ENCODE measurements around the gene RFX4. TPM values are rescaled to one million over a fixed set of nuclear protein-coding genes. Genes with fewer than 3 reads are reported as not detected.
A peak's percentile ranks its signal among the peaks of the same experiment; 100 is the strongest.

The RFX4 gene
- polyA plus RNA-seq, 1 donor (not counting 4 experiments of a cell fraction or from before 2014, with no cell fraction given) = not detected

DNA sequence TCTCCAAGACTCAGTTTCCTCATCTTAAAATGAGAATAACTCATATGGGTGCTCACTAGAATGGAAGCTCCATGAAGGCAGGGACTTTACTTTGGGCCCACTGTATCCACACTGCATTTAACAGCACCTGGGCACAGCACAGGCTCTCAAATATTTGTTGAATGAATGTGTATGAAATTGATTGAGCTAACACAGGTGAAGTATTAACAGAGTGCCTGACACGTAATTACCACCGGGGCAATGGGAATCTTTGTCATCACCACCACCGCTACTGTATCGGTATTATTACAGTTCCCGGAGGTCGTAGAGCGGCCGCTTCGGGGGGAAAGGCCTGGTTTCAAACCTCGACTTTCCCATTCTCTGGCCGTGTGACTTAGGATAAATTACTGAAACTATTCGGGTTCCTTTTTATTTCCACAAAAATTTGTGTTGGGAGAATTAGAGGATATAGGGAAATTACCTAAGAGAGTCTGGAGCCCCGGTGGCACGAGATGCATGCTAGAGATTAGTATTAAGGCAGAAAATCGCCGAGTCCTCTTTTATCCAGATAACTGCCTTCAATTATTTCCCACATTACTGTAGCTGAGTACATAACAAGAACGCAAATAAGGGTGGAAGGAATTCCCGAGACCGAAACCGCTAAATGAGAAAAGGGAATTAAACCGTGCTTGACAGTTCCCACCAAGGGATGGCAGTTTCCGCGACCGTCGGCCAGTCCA lies 190.6 kb downstream of the RFX4 start:
- DNase-seq (ENCODE audit: low read depth, low spot score) (no peak), FAIRE-seq (no peak)
- Histone ChIP-seq H3K4me3 (ENCODE audit: control insufficient read depth in 2 of 3, extremely low read depth in 1 of 3, insufficient read depth in 2 of 3, low read depth in 1 of 3, low read length in 3 of 3) (peak overlapping the region; percentile 78 to 97 (median 96)), H3K9me1 (ENCODE audit: control insufficient read depth, extremely low read depth, insufficient read depth, low read length) (no peaks in the 10 kb centered on the region), H3K4me2 (ENCODE audit: control insufficient read depth, extremely low read depth, insufficient read depth, low read depth, low read length) (peak overlapping the region; percentile 97), H3K9me3 (ENCODE audit: control insufficient read depth, low read depth, low read length) (no peaks in the 10 kb centered on the region), H4K20me1 (ENCODE audit: control insufficient read depth, extremely low read depth, insufficient read depth, low read length) (no peaks in the 10 kb centered on the region), H2AFZ (ENCODE audit: control insufficient read depth, low read length) (peak overlapping the region; percentile 99), H3K27me3 (ENCODE audit: control insufficient read depth, extremely low read depth, insufficient read depth, low read length) (no peaks in the 10 kb centered on the region), H3K27ac (ENCODE audit: control insufficient read depth, insufficient read depth, low read length) (peak overlapping the region; percentile 97), H3K4me1 (ENCODE audit: control insufficient read depth, extremely low read depth, insufficient read depth, low read length) (peaks cover 7% of the 10 kb centered on the region), H3K9ac (ENCODE audit: control insufficient read depth, extremely low read depth, insufficient read depth, low read length) (peak overlapping the region; percentile 94), H3K79me2 (ENCODE audit: control insufficient read depth, insufficient read depth, low read length) (peaks cover 36% of the 10 kb centered on the region), H3K36me3 (ENCODE audit: control insufficient read depth in 2 of 2, extremely low read depth in 1 of 2, insufficient read depth in 2 of 2, low read length in 2 of 2) (peaks cover 0 to 1% of the 10 kb centered on the region in 2 experiments)
- dilution Hi-C loops (cut with MboI; ENCODE audit: extremely low pct_ligation_motif_present, low sequenced_read_pairs) = no loop called here
- TF ChIP-seq EZH2 (IDR thresholded peaks at IDR 0.05; ENCODE audit: low read length) = no peak
- TF ChIP-seq, protein P1, sequence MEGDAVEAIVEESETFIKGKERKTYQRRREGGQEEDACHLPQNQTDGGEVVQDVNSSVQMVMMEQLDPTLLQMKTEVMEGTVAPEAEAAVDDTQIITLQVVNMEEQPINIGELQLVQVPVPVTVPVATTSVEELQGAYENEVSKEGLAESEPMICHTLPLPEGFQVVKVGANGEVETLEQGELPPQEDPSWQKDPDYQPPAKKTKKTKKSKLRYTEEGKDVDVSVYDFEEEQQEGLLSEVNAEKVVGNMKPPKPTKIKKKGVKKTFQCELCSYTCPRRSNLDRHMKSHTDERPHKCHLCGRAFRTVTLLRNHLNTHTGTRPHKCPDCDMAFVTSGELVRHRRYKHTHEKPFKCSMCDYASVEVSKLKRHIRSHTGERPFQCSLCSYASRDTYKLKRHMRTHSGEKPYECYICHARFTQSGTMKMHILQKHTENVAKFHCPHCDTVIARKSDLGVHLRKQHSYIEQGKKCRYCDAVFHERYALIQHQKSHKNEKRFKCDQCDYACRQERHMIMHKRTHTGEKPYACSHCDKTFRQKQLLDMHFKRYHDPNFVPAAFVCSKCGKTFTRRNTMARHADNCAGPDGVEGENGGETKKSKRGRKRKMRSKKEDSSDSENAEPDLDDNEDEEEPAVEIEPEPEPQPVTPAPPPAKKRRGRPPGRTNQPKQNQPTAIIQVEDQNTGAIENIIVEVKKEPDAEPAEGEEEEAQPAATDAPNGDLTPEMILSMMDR (optimal IDR thresholded peaks at IDR 0.05 in 1 of 3, IDR thresholded peaks at IDR 0.05 in 1 of 3, conservative IDR thresholded peaks at IDR 0.05 in 1 of 3; ENCODE audit: extremely low read depth in 1 of 3, insufficient read depth in 2 of 3, low read length in 3 of 3) = no peak

DNA sequence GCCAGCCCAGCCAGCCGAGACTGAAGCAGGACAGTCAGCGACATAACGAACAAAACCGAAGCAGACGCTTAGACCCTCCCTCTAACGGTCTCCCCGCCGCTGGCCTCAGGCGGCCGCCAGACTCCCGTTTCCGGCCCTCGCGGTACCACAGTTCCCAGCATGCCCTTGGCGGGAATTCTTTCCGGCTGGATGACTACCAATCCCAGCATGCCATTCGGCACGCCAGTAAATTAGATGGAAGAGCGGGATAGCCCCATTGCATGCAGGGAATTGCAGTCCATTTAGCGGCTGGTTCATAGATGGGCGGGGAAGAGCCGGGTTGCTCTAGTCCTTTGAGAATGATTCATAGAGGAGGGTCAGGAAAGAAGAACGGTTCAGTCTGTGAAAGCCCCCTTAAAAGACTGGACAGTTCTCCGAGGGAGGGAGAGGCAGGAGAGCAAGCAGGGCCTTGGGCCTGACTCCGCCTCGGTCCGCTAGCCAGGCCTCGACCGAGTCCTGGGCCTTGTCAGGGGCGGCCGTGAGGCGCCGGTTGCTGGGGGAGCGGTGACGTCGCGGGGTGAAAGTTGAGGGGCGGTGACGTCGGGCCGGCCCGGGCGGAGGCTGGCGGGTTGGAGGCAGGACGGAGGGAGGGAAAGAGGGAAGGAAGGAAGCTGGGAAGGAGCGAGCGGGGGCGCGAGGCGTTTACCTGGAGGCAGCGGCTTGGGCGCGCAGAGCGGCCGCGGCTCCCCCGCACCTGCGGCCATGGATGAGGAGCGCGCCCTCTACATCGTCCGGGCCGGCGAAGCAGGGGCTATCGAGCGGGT lies 191.4 kb downstream of the RFX4 start, which contains the start of gene RIC8B:
TSS of gene RIC8B (plus strand) at position 678 of the 803 bp plus-strand sequence. CDS start at position 742, 64 bp downstream.
- no peaks in the 10 kb centered on the region for H3K9me1 ChIP-seq (ENCODE audit: control insufficient read depth, extremely low read depth, insufficient read depth, low read length)
- peaks cover 8% of the 10 kb centered on the region for H3K4me1 ChIP-seq (ENCODE audit: control insufficient read depth, extremely low read depth, insufficient read depth, low read length)
- H3K27ac ChIP-seq (ENCODE audit: control insufficient read depth, insufficient read depth, low read length) = peak within 1 kb of the TSS; percentile 97
- FAIRE-seq (peak; percentile 91), DNase-seq (ENCODE audit: low read depth, low spot score) (peak; percentile 82)
- H3K9me3 ChIP-seq (ENCODE audit: control insufficient read depth, low read depth, low read length) = no peaks in the 10 kb centered on the region
- peak within 1 kb of the TSS; percentile 94 for H3K9ac ChIP-seq (ENCODE audit: control insufficient read depth, extremely low read depth, insufficient read depth, low read length)
- peaks cover 0 to 1% of the 10 kb centered on the region in 2 experiments for H3K36me3 ChIP-seq (ENCODE audit: control insufficient read depth in 2 of 2, extremely low read depth in 1 of 2, insufficient read depth in 2 of 2, low read length in 2 of 2)
- peak within 1 kb of the TSS; percentile 97 for H3K4me2 ChIP-seq (ENCODE audit: control insufficient read depth, extremely low read depth, insufficient read depth, low read depth, low read length)
- TF ChIP-seq, protein P1 (optimal IDR thresholded peaks at IDR 0.05 in 1 of 3, IDR thresholded peaks at IDR 0.05 in 1 of 3, conservative IDR thresholded peaks at IDR 0.05 in 1 of 3; ENCODE audit: extremely low read depth in 1 of 3, insufficient read depth in 2 of 3, low read length in 3 of 3) = no peak
- TF ChIP-seq EZH2 (IDR thresholded peaks at IDR 0.05; ENCODE audit: low read length) = no peak
- peak within 1 kb of the TSS; percentile 78 to 97 (median 96) for H3K4me3 ChIP-seq (ENCODE audit: control insufficient read depth in 2 of 3, extremely low read depth in 1 of 3, insufficient read depth in 2 of 3, low read depth in 1 of 3, low read length in 3 of 3)
- H4K20me1 ChIP-seq (ENCODE audit: control insufficient read depth, extremely low read depth, insufficient read depth, low read length) = no peaks in the 10 kb centered on the region
- dilution Hi-C loops (cut with MboI; ENCODE audit: extremely low pct_ligation_motif_present, low sequenced_read_pairs) = no loop called here
- peaks cover 41% of the 10 kb centered on the region for H3K79me2 ChIP-seq (ENCODE audit: control insufficient read depth, insufficient read depth, low read length)
- H3K27me3 ChIP-seq (ENCODE audit: control insufficient read depth, extremely low read depth, insufficient read depth, low read length) = no peaks in the 10 kb centered on the region
- peak within 1 kb of the TSS; percentile 99 for H2AFZ ChIP-seq (ENCODE audit: control insufficient read depth, low read length)

Data from keratinocyte (primary cell).